ENCODE results near the gene HEPHL1. TPM values are rescaled to one million over a fixed set of nuclear protein-coding genes. Genes with fewer than 3 reads are reported as not detected.

Gene HEPHL1
- total RNA-seq, 4 donors from 2014 or later: 0.32 to 15.2 (median 2.2) TPM

DNA sequence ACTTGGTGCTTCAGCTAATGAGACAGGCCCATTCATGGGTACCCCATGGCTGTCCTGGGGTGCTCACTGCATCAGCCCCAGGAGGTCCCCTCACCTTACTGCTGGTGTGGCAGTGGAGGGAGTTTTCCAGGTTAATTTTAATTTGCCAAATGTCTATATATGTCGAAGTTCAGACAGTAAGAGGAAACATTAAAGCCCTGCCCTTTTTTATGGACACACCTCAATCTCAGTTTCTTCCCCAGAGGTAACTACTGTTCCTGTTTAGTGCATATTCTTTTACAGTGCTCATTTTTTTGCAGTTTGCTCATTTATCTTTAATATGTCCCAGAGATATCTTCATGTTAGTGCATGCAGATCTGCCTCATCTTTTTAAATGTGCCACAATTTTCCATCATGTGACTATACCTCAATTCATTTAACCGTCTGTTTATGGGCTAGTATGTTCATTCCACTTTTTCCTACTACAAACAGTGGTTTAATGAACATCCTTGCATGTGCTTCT lies 119.1 kb downstream of the HEPHL1 start:
- no peak overlapping the region for H3K4me3 ChIP-seq
- no peaks in the 10 kb centered on the region for H3K9me3 ChIP-seq
- H3K27ac ChIP-seq: no peak overlapping the region
- 42% methylated on average over 2 of the region's 2 CpGs for WGBS
- no peaks in the 10 kb centered on the region for H3K36me3 ChIP-seq
- TF ChIP-seq EP300 (IDR thresholded peaks at IDR 0.05) (no peak), POLR2AphosphoS5 (IDR thresholded peaks at IDR 0.05) (no peak), POLR2A (IDR thresholded peaks at IDR 0.05) (no peak)
- TF ChIP-seq, protein P1, sequence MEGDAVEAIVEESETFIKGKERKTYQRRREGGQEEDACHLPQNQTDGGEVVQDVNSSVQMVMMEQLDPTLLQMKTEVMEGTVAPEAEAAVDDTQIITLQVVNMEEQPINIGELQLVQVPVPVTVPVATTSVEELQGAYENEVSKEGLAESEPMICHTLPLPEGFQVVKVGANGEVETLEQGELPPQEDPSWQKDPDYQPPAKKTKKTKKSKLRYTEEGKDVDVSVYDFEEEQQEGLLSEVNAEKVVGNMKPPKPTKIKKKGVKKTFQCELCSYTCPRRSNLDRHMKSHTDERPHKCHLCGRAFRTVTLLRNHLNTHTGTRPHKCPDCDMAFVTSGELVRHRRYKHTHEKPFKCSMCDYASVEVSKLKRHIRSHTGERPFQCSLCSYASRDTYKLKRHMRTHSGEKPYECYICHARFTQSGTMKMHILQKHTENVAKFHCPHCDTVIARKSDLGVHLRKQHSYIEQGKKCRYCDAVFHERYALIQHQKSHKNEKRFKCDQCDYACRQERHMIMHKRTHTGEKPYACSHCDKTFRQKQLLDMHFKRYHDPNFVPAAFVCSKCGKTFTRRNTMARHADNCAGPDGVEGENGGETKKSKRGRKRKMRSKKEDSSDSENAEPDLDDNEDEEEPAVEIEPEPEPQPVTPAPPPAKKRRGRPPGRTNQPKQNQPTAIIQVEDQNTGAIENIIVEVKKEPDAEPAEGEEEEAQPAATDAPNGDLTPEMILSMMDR (IDR thresholded peaks at IDR 0.05): no peak
- no peaks in the 10 kb centered on the region for H3K27me3 ChIP-seq
- peaks cover 27% of the 10 kb centered on the region for H3K4me1 ChIP-seq
- no peak for DNase-seq (ENCODE audit: low spot score in 2 of 2)

DNA sequence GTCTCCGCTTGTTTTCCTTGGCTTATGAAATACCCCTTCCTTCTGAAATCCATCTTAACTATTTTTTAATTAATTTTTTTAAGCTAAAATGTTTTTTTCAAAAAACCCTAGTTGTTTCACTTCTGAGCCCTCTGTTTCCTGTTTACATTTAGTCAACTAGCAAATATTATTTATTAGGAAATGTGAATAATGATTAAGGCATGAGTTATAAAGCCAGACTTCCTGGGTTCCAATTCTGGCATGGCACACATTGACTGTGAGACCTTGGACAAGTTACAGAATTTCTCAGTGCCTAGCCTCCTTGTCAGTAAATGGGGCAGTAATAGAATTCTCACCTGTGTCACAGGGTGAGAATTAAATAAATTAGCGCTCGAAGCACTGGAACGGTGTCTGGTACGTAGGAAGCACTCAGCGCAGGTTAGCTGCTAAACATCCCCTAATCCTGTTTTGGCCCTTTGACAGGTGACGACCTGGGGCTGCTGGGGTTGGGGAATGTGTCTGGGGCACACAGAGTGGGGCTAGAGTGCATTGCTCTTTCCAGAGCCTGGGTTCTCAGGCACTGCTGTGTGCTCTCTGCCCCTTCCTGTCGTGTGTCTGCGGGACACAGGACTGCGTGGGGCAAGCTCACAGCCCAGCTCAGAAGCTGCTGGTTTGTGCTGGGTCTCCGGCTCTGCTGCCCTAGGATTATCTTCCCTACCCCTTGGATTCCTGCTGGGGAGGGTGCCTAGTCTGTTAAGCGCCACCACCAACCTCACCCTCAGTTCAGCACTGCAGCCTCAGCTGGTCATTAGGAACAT lies 120.6 kb downstream of the HEPHL1 start:
- no peak overlapping the region for H3K4me3 ChIP-seq
- peaks cover 19% of the 10 kb centered on the region for H3K4me1 ChIP-seq
- no peaks in the 10 kb centered on the region for H3K36me3 ChIP-seq
- no peaks in the 10 kb centered on the region for H3K27me3 ChIP-seq
- no peak for TF ChIP-seq POLR2A (IDR thresholded peaks at IDR 0.05)
- TF ChIP-seq EP300 (IDR thresholded peaks at IDR 0.05): no peak
- TF ChIP-seq, protein P1 (IDR thresholded peaks at IDR 0.05): no peak
- no peak for TF ChIP-seq POLR2AphosphoS5 (IDR thresholded peaks at IDR 0.05)
- 85% methylated on average over 11 of the region's 12 CpGs for WGBS
- H3K27ac ChIP-seq: no peak overlapping the region
- no peak for DNase-seq (ENCODE audit: low spot score in 2 of 2)
- no peaks in the 10 kb centered on the region for H3K9me3 ChIP-seq

DNA sequence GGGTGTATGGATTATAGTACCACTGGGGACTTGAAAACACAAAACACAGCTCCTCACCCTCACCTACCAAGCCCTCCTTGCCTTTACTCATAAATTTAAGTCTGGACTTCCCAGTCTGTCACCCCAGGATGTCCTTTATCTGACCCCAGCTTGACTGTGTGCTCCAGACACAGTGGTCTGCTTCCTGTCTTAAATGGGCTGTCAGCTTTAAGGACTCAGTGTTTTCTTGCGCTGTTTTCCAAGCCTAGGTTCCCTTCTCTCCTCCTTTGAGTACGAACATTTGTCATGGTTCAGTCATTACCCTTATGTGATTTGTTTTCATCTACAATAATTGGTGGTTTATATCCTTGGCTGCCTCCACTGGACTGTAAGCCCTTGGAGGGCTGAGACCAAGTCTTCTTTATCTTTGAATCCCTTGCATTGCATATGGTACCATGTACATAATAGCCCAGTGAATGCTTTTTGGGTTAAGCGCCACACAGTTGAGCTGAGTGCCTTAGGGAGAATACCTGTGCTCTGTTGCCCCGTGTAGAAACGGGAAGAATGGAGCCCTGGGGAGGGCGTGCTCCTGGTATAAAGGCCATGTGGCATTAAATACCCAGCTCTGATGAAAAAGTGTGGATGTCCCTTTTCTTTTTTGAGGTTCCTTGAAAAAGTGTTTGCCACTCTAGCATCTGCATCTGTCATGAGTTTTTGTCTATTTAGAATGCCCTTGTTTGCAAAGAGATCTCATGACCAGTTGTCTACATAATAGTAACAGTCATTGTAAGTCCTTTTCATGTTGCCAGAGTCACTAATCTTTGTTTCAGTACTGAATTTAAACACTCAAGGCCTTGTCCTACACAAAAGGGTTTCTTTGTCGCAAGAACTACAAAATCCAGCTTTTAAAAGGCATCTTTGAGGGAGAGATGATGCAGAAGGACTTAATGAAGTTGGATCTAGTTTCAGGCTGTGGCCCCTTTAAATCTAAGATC lies 121.4 kb downstream of the HEPHL1 start:
- Histone ChIP-seq H3K27ac (no peak overlapping the region), H3K4me1 (peaks cover 18% of the 10 kb centered on the region), H3K36me3 (no peaks in the 10 kb centered on the region), H3K27me3 (no peaks in the 10 kb centered on the region), H3K9me3 (no peaks in the 10 kb centered on the region), H3K4me3 (no peak overlapping the region)
- 80% methylated on average over 7 of the region's 7 CpGs for WGBS
- TF ChIP-seq POLR2AphosphoS5 (IDR thresholded peaks at IDR 0.05) (no peak), EP300 (IDR thresholded peaks at IDR 0.05) (no peak), POLR2A (IDR thresholded peaks at IDR 0.05) (no peak)
- TF ChIP-seq, protein P1 (IDR thresholded peaks at IDR 0.05): no peak
- no peak for DNase-seq (ENCODE audit: low spot score in 2 of 2)

DNA sequence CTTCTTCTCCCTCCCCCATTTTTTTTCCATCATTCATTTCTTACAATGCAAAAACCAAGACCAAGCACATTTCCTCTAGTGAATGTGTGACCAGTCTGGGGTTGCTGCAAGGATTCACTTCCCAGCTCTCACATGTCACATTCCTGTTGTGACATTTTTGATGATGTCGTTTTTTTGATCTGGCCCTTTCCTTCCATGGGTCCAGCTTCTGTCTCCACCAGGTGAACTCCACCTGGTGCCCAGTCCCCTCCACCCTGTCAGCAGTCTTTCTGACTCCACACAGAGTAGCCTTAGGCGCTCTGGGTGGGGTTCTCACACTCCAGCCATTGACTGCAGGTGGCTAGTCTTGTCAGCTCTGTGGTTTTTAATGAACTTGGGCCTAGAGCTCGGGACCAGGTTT lies 123.1 kb downstream of the HEPHL1 start:
- DNase-seq (ENCODE audit: low spot score in 2 of 2): no peak
- Histone ChIP-seq H3K9me3 (no peaks in the 10 kb centered on the region), H3K4me3 (no peak overlapping the region), H3K27me3 (no peaks in the 10 kb centered on the region), H3K4me1 (peaks cover 20% of the 10 kb centered on the region), H3K27ac (no peak overlapping the region), H3K36me3 (no peaks in the 10 kb centered on the region)
- no peak for TF ChIP-seq EP300 (IDR thresholded peaks at IDR 0.05)
- 74% methylated on average over 3 of the region's 3 CpGs for WGBS

DNA sequence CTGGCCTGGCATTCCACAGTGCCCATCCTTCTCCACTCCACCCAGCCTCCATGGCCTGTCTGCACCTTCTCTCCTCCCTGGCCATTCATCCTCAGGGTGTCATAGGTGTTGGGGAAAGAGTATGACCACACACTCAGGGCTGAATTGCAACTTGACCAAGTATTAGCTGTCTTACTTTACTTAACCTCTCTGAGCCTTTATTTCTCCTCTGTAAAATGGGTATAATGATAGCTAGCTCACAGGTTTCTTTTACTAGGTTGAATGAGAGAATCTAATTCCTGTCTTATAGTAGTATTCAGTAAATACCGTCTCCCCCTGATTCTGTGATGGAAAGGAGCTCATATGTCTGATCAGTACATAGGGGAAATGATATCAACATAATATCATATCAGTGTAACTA lies 123.5 kb downstream of the HEPHL1 start:
- no peaks in the 10 kb centered on the region for H3K27me3 ChIP-seq
- H3K36me3 ChIP-seq: no peaks in the 10 kb centered on the region
- no peak overlapping the region for H3K4me3 ChIP-seq
- H3K27ac ChIP-seq: no peak overlapping the region
- no peak for DNase-seq (ENCODE audit: low spot score in 2 of 2)
- TF ChIP-seq POLR2A (IDR thresholded peaks at IDR 0.05) (no peak), EP300 (IDR thresholded peaks at IDR 0.05) (no peak), POLR2AphosphoS5 (IDR thresholded peaks at IDR 0.05) (no peak)
- TF ChIP-seq, protein P1 (IDR thresholded peaks at IDR 0.05): no peak
- no peaks in the 10 kb centered on the region for H3K9me3 ChIP-seq
- WGBS: 100% methylated on average over 1 of the region's 1 CpG
- H3K4me1 ChIP-seq: peaks cover 24% of the 10 kb centered on the region

All from suprapubic skin (tissue), 4 donors.